Mesenchymal stem cell (in vitro differentiated cells and primary cell): ENCODE measurements around the gene ASCL5.

ENCODE experiments used
- DNase-seq: peaks from one replicate; pipeline ENCODE4 v3.0.0-alpha.2; 2013
- H2AFZ ChIP-seq: one replicate; pipeline ENCODE4 v1.6.1; 2013; ENCODE audit warnings: low read depth, mild to moderate bottlenecking, control low read depth, inconsistent platforms, low read length, moderate library complexity
- H2AK5ac ChIP-seq: 2 replicates; pipeline ENCODE4 v1.6.1; 2013; ENCODE audit warnings: low read length, moderate library complexity, mild to moderate bottlenecking, inconsistent platforms; ENCODE audit not compliant: severe bottlenecking
- H2BK120ac ChIP-seq: one replicate; pipeline ENCODE4 v1.6.1; 2013; ENCODE audit warnings: low read depth, mild to moderate bottlenecking, inconsistent platforms, low read length, moderate library complexity
- H2BK12ac ChIP-seq, 2 experiments: one replicate each; pipeline ENCODE4 v1.6.1; 2013; ENCODE audit warnings: inconsistent platforms in 2 of 2, low read length in 2 of 2, mild to moderate bottlenecking in 2 of 2, moderate library complexity in 2 of 2, control low read depth in 1 of 2
- H2BK15ac ChIP-seq: one replicate; pipeline ENCODE4 v1.6.1; 2013; ENCODE audit warnings: mild to moderate bottlenecking, low read depth, inconsistent platforms; ENCODE audit not compliant: poor library complexity, severe bottlenecking
- H2BK5ac ChIP-seq: 2 replicates; pipeline ENCODE4 v1.6.1; 2013; ENCODE audit warnings: low read depth, mild to moderate bottlenecking, low read length, control low read depth, inconsistent platforms; ENCODE audit not compliant: poor library complexity, severe bottlenecking
- H3K14ac ChIP-seq, 2 experiments: one replicate each; pipeline ENCODE4 v1.6.1; 2013; ENCODE audit warnings: inconsistent platforms in 2 of 2, low read length in 2 of 2, control low read depth in 1 of 2, mild to moderate bottlenecking in 1 of 2, moderate library complexity in 1 of 2
- H3K18ac ChIP-seq, 2 experiments: one replicate each; pipeline ENCODE4 v1.6.1; 2013; ENCODE audit warnings: inconsistent platforms in 2 of 2, low read length in 2 of 2, control low read depth in 1 of 2, low read depth in 1 of 2, mild to moderate bottlenecking in 1 of 2
- H3K23ac ChIP-seq, 2 experiments: one replicate each; pipeline ENCODE4 v1.6.1; 2013; ENCODE audit warnings: inconsistent platforms in 2 of 2, low read length in 2 of 2, mild to moderate bottlenecking in 2 of 2, moderate library complexity in 2 of 2, control low read depth in 1 of 2
- H3K27ac ChIP-seq: 2 replicates; pipeline ENCODE4 v1.5.1; 2013; ENCODE audit warnings: mild to moderate bottlenecking, moderate library complexity, low read length, control low read depth, inconsistent platforms; ENCODE audit not compliant: poor library complexity, severe bottlenecking
- H3K27me3 ChIP-seq, 2 experiments: 2 replicates each; pipeline versions ENCODE4 v1.6.1 to v1.7.0; 2013; ENCODE audit warnings: low read length in 2 of 2, mild to moderate bottlenecking in 2 of 2, moderate library complexity in 2 of 2, control low read depth in 1 of 2, inconsistent platforms in 1 of 2; ENCODE audit not compliant: control insufficient read depth in 1 of 2, insufficient read depth in 1 of 2
- H3K36me3 ChIP-seq, 2 experiments: 2 replicates each; pipeline versions ENCODE4 v1.6.1 to v1.7.0; 2013; ENCODE audit warnings: low read length in 2 of 2, control low read depth in 1 of 2, inconsistent platforms in 1 of 2, low read depth in 1 of 2, mild to moderate bottlenecking in 1 of 2; ENCODE audit not compliant: insufficient read depth in 2 of 2, control insufficient read depth in 1 of 2
- H3K4ac ChIP-seq, 2 experiments: one replicate each; pipeline ENCODE4 v1.6.1; 2013; ENCODE audit warnings: inconsistent platforms in 2 of 2, low read length in 2 of 2, mild to moderate bottlenecking in 2 of 2, moderate library complexity in 2 of 2, control low read depth in 1 of 2, low read depth in 1 of 2
- H3K4me1 ChIP-seq: 2 replicates; pipeline ENCODE4 v1.6.1; 2013; ENCODE audit warnings: low read depth, low read length, control low read depth; ENCODE audit not compliant: control insufficient read depth, insufficient read depth
- H3K4me2 ChIP-seq: 2 replicates; pipeline ENCODE4 v1.6.1; 2013; ENCODE audit warnings: low read length, mild to moderate bottlenecking, inconsistent platforms; ENCODE audit not compliant: poor library complexity, severe bottlenecking
- H3K4me3 ChIP-seq, 2 experiments: 2 replicates each; pipeline versions ENCODE4 v1.5.1 to v1.7.0; 2013; ENCODE audit warnings: low read length in 2 of 2, mild to moderate bottlenecking in 2 of 2, control low read depth in 1 of 2, low read depth in 1 of 2; ENCODE audit not compliant: insufficient read depth in 1 of 2
- H3K79me1 ChIP-seq: replicated peaks from 2 replicates; pipeline ENCODE4 v1.6.1; 2013; ENCODE audit warnings: mild to moderate bottlenecking, control low read depth, low read length, inconsistent platforms; ENCODE audit not compliant: poor library complexity, severe bottlenecking
- H3K9ac ChIP-seq: 2 replicates; pipeline ENCODE4 v1.7.0; 2013; ENCODE audit warnings: mild to moderate bottlenecking, low read length, moderate library complexity
- H3K9me3 ChIP-seq: 2 replicates; pipeline ENCODE4 v1.7.0; 2013; ENCODE audit warnings: mild to moderate bottlenecking, low read length; ENCODE audit not compliant: control insufficient read depth
- H4K8ac ChIP-seq: one replicate; pipeline ENCODE4 v1.6.1; 2013; ENCODE audit warnings: inconsistent platforms, mild to moderate bottlenecking, low read length, moderate library complexity
- H4K91ac ChIP-seq: one replicate; pipeline ENCODE4 v1.6.1; 2013; ENCODE audit warnings: mild to moderate bottlenecking, low read length, inconsistent platforms
- WGBS: methylation state at CpG from one replicate; pipeline ENCODE4 v1.1.7; 2013; ENCODE audit warnings: mixed read lengths; 5-methylcytosine and 5-hydroxymethylcytosine counted together

Gene ASCL5

DNA sequence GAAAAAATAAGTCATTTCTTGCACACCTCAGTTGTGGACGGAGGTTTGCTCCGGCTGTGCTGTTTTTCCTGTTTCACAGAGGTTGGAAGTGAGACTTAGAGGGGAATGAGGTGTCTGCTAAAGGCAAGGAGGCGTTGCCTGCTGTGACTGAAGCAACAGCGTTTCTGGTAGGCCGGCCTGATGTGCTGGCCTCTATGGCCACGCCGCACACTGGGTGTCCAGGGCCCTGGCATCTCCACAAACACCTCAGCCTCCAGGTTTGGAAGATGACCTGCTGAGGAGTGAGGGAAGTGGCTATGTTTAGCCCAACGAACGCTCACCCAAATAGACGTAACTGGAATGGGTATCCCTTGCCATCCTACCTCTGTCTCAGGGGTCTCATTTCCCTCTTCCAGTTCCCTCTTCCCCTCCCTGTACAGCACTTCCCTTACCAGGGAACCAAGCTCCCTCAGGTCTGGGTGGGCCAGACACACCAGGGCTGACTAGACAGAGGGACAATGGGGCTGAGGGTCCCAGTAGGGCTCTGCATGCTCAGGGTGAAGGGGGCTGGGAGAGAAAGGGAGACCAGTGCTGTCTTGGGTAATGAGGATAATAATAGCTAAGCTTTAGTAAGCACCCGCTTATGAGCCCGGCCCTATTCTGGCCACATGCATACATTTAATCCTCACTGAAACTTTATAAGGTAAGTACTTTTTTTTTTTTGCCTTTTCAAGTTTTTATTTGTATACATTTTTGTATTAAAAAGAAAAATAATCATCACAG lies 26.6 kb downstream of the ASCL5 start:
- H3K4me2 ChIP-seq, result no peak overlapping the region
- H2BK15ac ChIP-seq, result no peak overlapping the region
- no peak overlapping the region for H3K14ac ChIP-seq
- H2BK5ac ChIP-seq, result no peak overlapping the region
- no peak overlapping the region for H2BK120ac ChIP-seq
- no peaks in the 10 kb centered on the region for H3K79me1 ChIP-seq
- no peak overlapping the region for H2AFZ ChIP-seq
- no peak overlapping the region for H3K23ac ChIP-seq
- H3K9me3 ChIP-seq, result no peaks in the 10 kb centered on the region
- no peak overlapping the region for H2AK5ac ChIP-seq
- H3K18ac ChIP-seq, result no peak overlapping the region
- no peak overlapping the region for H2BK12ac ChIP-seq
- no peak overlapping the region for H3K9ac ChIP-seq
- 91% methylated on average over 9 of the region's 12 CpGs for WGBS
- H3K4me3 ChIP-seq, result no peak overlapping the region
- peaks cover 2% of the 10 kb centered on the region for H3K4me1 ChIP-seq
- H3K27ac ChIP-seq, result no peak overlapping the region
- H3K27me3 ChIP-seq, result peaks cover 28 to 63% of the 10 kb centered on the region in 2 experiments
- H4K91ac ChIP-seq, result no peak overlapping the region
- no peak overlapping the region for H3K4ac ChIP-seq
- DNase-seq, result no peak
- H3K36me3 ChIP-seq, result no peaks in the 10 kb centered on the region
- H4K8ac ChIP-seq, result no peak overlapping the region

- no peak for DNase-seq
- no peaks in the 10 kb centered on the region for H3K9me3 ChIP-seq
- no peak overlapping the region for H2BK120ac ChIP-seq
- H3K4me1 ChIP-seq, result peaks cover 2% of the 10 kb centered on the region
- no peak overlapping the region for H3K9ac ChIP-seq
- no peak overlapping the region for H3K4ac ChIP-seq
- 71% methylated on average over 4 of the region's 5 CpGs for WGBS
- H4K8ac ChIP-seq, result no peak overlapping the region
- no peak overlapping the region for H3K4me3 ChIP-seq
- no peak overlapping the region for H2BK12ac ChIP-seq
- H2BK15ac ChIP-seq, result no peak overlapping the region
- H3K27ac ChIP-seq, result no peak overlapping the region
- no peak overlapping the region for H3K14ac ChIP-seq
- H2AK5ac ChIP-seq, result no peak overlapping the region
- no peak overlapping the region for H3K4me2 ChIP-seq
- H3K23ac ChIP-seq, result no peak overlapping the region
- H2AFZ ChIP-seq, result no peak overlapping the region
- H2BK5ac ChIP-seq, result no peak overlapping the region
- H4K91ac ChIP-seq, result no peak overlapping the region
- H3K18ac ChIP-seq, result no peak overlapping the region
- no peaks in the 10 kb centered on the region for H3K36me3 ChIP-seq
- H3K27me3 ChIP-seq, result peaks cover 28 to 66% of the 10 kb centered on the region in 2 experiments
- no peaks in the 10 kb centered on the region for H3K79me1 ChIP-seq
Observed at GRCh38 chr1:201098992-201099677, 27.8 kb downstream of the ASCL5 start.

- WGBS, result 84% methylated on average over 17 of the region's 17 CpGs
- no peak overlapping the region for H3K4ac ChIP-seq
Observed at GRCh38 chr1:201096977-201097856, 29.8 kb downstream of the ASCL5 start.

GRCh38 chr1:201096041-201096461 lies 30.9 kb downstream of the ASCL5 start:
- H3K4me2 ChIP-seq, result no peak overlapping the region
- no peaks in the 10 kb centered on the region for H3K36me3 ChIP-seq
- H3K27ac ChIP-seq, result no peak overlapping the region
- no peak overlapping the region for H2BK5ac ChIP-seq
- H3K9ac ChIP-seq, result no peak overlapping the region
- H2BK12ac ChIP-seq, result no peak overlapping the region
- H3K4me3 ChIP-seq, result no peak overlapping the region
- H4K91ac ChIP-seq, result no peak overlapping the region
- DNase-seq, result no peak
- H2BK15ac ChIP-seq, result no peak overlapping the region
- WGBS, result 81% methylated on average over 5 of the region's 5 CpGs
- H2AK5ac ChIP-seq, result no peak overlapping the region
- no peak overlapping the region for H2BK120ac ChIP-seq
- H3K9me3 ChIP-seq, result no peaks in the 10 kb centered on the region
- no peaks in the 10 kb centered on the region for H3K79me1 ChIP-seq
- H3K23ac ChIP-seq, result no peak overlapping the region
- H3K4me1 ChIP-seq, result no peaks in the 10 kb centered on the region
- no peak overlapping the region for H4K8ac ChIP-seq
- H3K4ac ChIP-seq, result no peak overlapping the region
- H3K14ac ChIP-seq, result no peak overlapping the region
- no peak overlapping the region for H2AFZ ChIP-seq
- H3K18ac ChIP-seq, result no peak overlapping the region
- H3K27me3 ChIP-seq, result peaks cover 30 to 79% of the 10 kb centered on the region in 2 experiments

More at GRCh38 chr1:201096977-201097856, 29.8 kb downstream of the ASCL5 start:
- no peaks in the 10 kb centered on the region for H3K9me3 ChIP-seq
- H3K18ac ChIP-seq, result no peak overlapping the region
- H3K14ac ChIP-seq, result no peak overlapping the region
- no peak overlapping the region for H3K27ac ChIP-seq
- DNase-seq, result no peak
- no peak overlapping the region for H2BK120ac ChIP-seq
- peaks cover 28 to 74% of the 10 kb centered on the region in 2 experiments for H3K27me3 ChIP-seq
- no peak overlapping the region for H3K9ac ChIP-seq
- H3K23ac ChIP-seq, result no peak overlapping the region
- H2BK5ac ChIP-seq, result no peak overlapping the region
- H2BK15ac ChIP-seq, result no peak overlapping the region
- no peak overlapping the region for H4K91ac ChIP-seq
- H3K4me1 ChIP-seq, result no peaks in the 10 kb centered on the region
- H2AK5ac ChIP-seq, result no peak overlapping the region
- no peaks in the 10 kb centered on the region for H3K36me3 ChIP-seq
- no peak overlapping the region for H3K4me3 ChIP-seq
- no peak overlapping the region for H2AFZ ChIP-seq
- H2BK12ac ChIP-seq, result no peak overlapping the region
- no peaks in the 10 kb centered on the region for H3K79me1 ChIP-seq
- H3K4me2 ChIP-seq, result no peak overlapping the region
- no peak overlapping the region for H4K8ac ChIP-seq
